ENCODE data around the gene SLITRK6. TPM values are rescaled to one million over a fixed set of nuclear protein-coding genes. Genes with fewer than 3 reads are reported as not detected.

Gene SLITRK6, protein sequence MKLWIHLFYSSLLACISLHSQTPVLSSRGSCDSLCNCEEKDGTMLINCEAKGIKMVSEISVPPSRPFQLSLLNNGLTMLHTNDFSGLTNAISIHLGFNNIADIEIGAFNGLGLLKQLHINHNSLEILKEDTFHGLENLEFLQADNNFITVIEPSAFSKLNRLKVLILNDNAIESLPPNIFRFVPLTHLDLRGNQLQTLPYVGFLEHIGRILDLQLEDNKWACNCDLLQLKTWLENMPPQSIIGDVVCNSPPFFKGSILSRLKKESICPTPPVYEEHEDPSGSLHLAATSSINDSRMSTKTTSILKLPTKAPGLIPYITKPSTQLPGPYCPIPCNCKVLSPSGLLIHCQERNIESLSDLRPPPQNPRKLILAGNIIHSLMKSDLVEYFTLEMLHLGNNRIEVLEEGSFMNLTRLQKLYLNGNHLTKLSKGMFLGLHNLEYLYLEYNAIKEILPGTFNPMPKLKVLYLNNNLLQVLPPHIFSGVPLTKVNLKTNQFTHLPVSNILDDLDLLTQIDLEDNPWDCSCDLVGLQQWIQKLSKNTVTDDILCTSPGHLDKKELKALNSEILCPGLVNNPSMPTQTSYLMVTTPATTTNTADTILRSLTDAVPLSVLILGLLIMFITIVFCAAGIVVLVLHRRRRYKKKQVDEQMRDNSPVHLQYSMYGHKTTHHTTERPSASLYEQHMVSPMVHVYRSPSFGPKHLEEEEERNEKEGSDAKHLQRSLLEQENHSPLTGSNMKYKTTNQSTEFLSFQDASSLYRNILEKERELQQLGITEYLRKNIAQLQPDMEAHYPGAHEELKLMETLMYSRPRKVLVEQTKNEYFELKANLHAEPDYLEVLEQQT
- total RNA-seq, result 0.13 and 0.32 TPM in 2 replicates

DNA sequence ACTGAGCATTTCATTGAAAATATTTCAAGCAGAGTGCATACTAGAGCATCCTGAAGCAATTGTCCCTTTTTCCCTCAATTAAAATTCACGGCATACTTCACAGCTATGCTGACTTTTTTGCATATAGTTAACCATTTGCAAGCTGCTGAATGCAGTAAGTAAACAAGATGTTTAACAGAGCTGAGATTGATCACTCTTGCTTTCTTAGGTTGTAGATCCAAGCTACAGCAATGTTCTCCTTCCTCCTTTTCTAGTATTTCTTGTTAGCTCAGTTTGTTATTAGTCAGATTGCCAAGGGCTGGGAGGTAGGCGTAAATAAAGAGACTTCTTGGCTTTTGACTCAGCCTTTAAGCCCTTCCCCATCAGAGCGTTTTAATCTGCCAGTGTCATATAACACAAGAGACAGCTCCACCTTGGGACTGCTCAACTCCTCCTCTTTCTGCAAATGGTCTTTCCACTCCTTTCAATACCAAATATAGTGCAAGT is at the start of gene SLITRK6:
TSS of gene SLITRK6 (minus strand) at position 323 of the 486 bp plus-strand sequence. CDS start 2,911 bp downstream, outside the sequence.

